GM18505 (cell line): ENCODE results near the gene ENTPD3.

Source experiments
- ATAC-seq: cut with Tn5 transposase; IDR thresholded peaks from one replicate; pipeline ENCODE4 v1.9.1; 2021; ENCODE audit not compliant: unreplicated experiment
- POLR2A ChIP-seq: IDR thresholded peaks from 4 replicates; pipeline ENCODE4 v1.6.1; 2011; ENCODE audit warnings: borderline replicate concordance; ENCODE audit not compliant: insufficient read depth, insufficient read length; ENCODE audit errors: extremely low read depth

ENTPD3 gene

GRCh38 chr3:40427045-40427669 lies 40.2 kb downstream of the ENTPD3 start:
- no peak for ATAC-seq
- no peak for TF ChIP-seq POLR2A

- TF ChIP-seq POLR2A: no peak
- no peak for ATAC-seq
Measured at GRCh38 chr3:40432793-40433192, 45.8 kb downstream of the ENTPD3 start.

GRCh38 chr3:40437889-40438288 lies 50.9 kb downstream of the ENTPD3 start:
- TF ChIP-seq POLR2A: no peak
- ATAC-seq: no peak

GRCh38 chr3:40445062-40445461 lies 58.1 kb downstream of the ENTPD3 start:
- no peak for TF ChIP-seq POLR2A

GRCh38 chr3:40445880-40446279 lies 58.9 kb downstream of the ENTPD3 start:
- no peak for TF ChIP-seq POLR2A
- ATAC-seq: no peak

More at GRCh38 chr3:40445062-40445461, 58.1 kb downstream of the ENTPD3 start:
- no peak for ATAC-seq

GRCh38 chr3:40450438-40450837 lies 63.5 kb downstream of the ENTPD3 start:
- TF ChIP-seq POLR2A: no peak

GRCh38 chr3:40451551-40451950 lies 64.6 kb downstream of the ENTPD3 start:
- TF ChIP-seq POLR2A: no peak

More at GRCh38 chr3:40450438-40450837, 63.5 kb downstream of the ENTPD3 start:
- no peak for ATAC-seq

GRCh38 chr3:40452057-40452456 lies 65.1 kb downstream of the ENTPD3 start:
- ATAC-seq: no peak
- TF ChIP-seq POLR2A: no peak

More at GRCh38 chr3:40451551-40451950, 64.6 kb downstream of the ENTPD3 start:
- ATAC-seq: no peak

- ATAC-seq: no peak
- no peak for TF ChIP-seq POLR2A
Measured at GRCh38 chr3:40452562-40452875, 65.5 kb downstream of the ENTPD3 start.

- peak; percentile 93 for ATAC-seq
- peak; percentile 79 for TF ChIP-seq POLR2A
Measured at GRCh38 chr3:40452876-40453730, 66.1 kb downstream of the ENTPD3 start.

- no peak for TF ChIP-seq POLR2A
- ATAC-seq: no peak
Measured at GRCh38 chr3:40453933-40454332, 66.9 kb downstream of the ENTPD3 start.

GRCh38 chr3:40455328-40455727 lies 68.3 kb downstream of the ENTPD3 start:
- TF ChIP-seq POLR2A: no peak

GRCh38 chr3:40456279-40456939 lies 69.4 kb downstream of the ENTPD3 start:
- no peak for TF ChIP-seq POLR2A
- no peak for ATAC-seq

More at GRCh38 chr3:40455328-40455727, 68.3 kb downstream of the ENTPD3 start:
- no peak for ATAC-seq
